ENCODE measurements around the gene SUSD3. TPM values are rescaled to one million over a fixed set of nuclear protein-coding genes. Genes with fewer than 3 reads are reported as not detected.

The SUSD3 gene
- total RNA-seq, 1 donor from 2014 or later, result 0.26 TPM

DNA sequence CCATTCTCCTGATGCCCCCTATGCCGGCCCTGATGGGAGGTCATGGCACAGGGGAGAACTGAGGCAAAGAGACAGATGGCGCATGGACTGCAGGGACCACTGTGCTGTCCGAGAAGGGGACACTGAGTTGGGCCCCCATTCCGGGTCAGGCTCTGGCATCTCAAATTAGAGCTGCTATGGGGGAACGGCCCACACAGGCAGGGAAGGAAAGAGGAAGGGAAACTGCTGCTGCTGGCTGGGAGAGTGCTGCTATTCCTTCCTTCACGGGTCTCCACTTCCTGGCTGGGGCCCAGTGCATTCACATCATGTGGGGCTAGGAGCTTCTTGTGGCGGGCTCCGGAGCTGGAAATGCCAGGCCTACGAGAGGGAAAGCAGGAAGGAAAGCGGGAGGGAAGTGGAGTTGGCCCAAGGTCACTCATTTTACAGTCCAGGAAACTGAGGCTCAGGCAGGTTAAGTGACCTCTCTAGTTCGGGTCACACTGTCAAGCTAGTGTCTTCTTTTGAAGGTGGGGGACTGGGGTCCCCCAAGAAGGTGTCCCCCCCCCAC, 36.2 kb downstream of the SUSD3 start:
- Histone ChIP-seq H3K4me3 (ENCODE audit: low read depth, low read length) (peak overlapping the region; percentile 43), H3K27me3 (ENCODE audit: control insufficient read depth, insufficient read depth, low read length) (no peaks in the 10 kb centered on the region), H3K36me3 (ENCODE audit: control insufficient read depth, insufficient read depth, low read length) (peaks cover under 1% of the 10 kb centered on the region)
- TF ChIP-seq, protein P1, sequence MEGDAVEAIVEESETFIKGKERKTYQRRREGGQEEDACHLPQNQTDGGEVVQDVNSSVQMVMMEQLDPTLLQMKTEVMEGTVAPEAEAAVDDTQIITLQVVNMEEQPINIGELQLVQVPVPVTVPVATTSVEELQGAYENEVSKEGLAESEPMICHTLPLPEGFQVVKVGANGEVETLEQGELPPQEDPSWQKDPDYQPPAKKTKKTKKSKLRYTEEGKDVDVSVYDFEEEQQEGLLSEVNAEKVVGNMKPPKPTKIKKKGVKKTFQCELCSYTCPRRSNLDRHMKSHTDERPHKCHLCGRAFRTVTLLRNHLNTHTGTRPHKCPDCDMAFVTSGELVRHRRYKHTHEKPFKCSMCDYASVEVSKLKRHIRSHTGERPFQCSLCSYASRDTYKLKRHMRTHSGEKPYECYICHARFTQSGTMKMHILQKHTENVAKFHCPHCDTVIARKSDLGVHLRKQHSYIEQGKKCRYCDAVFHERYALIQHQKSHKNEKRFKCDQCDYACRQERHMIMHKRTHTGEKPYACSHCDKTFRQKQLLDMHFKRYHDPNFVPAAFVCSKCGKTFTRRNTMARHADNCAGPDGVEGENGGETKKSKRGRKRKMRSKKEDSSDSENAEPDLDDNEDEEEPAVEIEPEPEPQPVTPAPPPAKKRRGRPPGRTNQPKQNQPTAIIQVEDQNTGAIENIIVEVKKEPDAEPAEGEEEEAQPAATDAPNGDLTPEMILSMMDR (IDR thresholded peaks at IDR 0.05; ENCODE audit: insufficient read depth, low read length, severe bottlenecking), result no peak
- FAIRE-seq, result no peak
- no peak for DNase-seq (ENCODE audit: low read depth)

DNA sequence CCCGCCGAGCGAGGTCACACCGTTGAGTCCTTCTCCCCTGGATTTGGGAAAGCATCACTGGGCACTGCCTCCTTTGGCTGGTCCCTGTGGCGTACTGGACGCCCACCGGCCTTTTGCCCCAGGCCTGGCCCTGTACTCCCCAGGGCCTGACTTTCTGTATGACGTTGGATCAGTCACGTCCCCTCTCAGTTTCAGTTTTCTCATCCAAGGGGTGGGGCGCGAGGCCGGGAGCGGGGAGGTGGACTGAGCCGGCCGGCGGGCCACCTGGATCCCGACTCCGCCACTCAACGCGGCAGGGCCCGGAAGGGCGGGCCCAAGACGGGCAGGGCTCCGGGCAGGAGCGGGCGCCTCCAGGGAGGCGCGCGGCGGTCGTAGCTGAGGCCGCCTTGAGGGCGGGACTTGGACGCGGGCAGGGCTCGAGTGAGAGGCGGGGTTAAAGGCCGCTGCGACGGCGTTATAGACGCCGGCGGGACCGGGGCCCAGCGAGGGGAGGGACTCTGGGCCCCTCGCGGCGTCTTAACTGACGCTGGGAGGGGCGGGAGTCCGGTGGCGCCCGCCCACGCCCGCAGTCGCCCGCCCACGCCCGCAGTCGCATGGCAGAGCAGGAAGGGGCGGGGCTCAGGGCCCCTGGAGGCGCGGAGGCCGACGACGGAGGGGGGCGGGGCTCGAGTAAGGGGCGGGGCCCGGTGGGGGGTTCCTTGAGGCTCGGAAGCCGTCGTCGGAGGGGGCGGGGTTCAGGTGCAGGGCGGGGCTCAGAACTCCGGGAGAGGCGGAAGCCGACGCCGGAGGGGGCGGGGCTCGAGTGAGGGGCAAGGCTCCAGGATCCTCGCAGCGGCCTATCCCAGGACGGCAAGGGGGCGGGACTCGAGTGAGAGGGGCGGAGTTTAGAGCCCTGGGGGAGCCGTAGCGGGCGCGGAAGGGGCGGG, 37.0 kb downstream of the SUSD3 start:
- FAIRE-seq, result no peak
- H3K4me3 ChIP-seq (ENCODE audit: low read depth, low read length), result peak overlapping the region; percentile 76
- H3K27me3 ChIP-seq (ENCODE audit: control insufficient read depth, insufficient read depth, low read length), result no peaks in the 10 kb centered on the region
- H3K36me3 ChIP-seq (ENCODE audit: control insufficient read depth, insufficient read depth, low read length), result peaks cover 2% of the 10 kb centered on the region
- TF ChIP-seq, protein P1 (IDR thresholded peaks at IDR 0.05; ENCODE audit: insufficient read depth, low read length, severe bottlenecking), result no peak
- peak; percentile 89 for DNase-seq (ENCODE audit: low read depth)

DNA sequence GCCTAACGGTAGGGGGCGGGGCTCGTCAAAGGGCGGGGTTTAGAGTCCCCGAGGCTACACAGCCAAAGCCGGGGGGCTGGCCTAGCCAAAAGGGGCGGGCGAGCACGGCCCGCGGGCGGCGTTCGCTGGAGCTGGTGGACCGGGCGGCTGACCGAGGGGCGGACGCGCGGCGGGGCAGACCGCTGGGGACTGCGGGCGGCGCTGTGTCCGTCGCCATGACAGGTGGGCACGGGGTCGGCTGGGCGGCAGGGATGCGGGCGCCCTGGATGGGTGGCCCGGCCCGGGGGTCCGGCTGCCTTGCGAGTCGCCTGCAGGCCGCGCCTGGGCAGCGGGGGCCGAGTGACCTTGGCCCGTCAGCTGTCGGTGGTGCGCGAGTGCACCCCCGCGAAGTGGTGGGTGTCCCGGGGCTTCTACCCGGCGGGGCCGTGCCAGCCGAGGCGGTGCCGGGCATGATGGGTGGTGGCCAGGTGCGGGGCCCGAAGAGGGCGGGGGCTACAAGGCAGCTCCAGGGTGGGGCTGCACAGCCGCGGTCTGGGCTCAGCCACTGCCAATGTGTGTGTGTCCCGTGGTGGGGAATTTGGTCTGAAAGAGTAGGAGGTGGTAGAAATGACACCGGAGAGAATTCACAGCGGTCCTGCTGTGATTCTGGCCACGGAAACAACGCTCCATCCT, 37.8 kb downstream of the SUSD3 start, which contains the start of gene CARD19:
Gene CARD19, plus strand, starts transcription at position 87 of the 672 bp plus-strand sequence. Its CDS starts 129 bp downstream, at position 216.
- FAIRE-seq (no peak), DNase-seq (ENCODE audit: low read depth) (peak; percentile 25)
- TF ChIP-seq, protein P1 (IDR thresholded peaks at IDR 0.05; ENCODE audit: insufficient read depth, low read length, severe bottlenecking), result no peak
- Histone ChIP-seq H3K27me3 (ENCODE audit: control insufficient read depth, insufficient read depth, low read length) (no peaks in the 10 kb centered on the region), H3K4me3 (ENCODE audit: low read depth, low read length) (peak within 1 kb of the TSS; percentile 76), H3K36me3 (ENCODE audit: control insufficient read depth, insufficient read depth, low read length) (peaks cover 2% of the 10 kb centered on the region)

DNA sequence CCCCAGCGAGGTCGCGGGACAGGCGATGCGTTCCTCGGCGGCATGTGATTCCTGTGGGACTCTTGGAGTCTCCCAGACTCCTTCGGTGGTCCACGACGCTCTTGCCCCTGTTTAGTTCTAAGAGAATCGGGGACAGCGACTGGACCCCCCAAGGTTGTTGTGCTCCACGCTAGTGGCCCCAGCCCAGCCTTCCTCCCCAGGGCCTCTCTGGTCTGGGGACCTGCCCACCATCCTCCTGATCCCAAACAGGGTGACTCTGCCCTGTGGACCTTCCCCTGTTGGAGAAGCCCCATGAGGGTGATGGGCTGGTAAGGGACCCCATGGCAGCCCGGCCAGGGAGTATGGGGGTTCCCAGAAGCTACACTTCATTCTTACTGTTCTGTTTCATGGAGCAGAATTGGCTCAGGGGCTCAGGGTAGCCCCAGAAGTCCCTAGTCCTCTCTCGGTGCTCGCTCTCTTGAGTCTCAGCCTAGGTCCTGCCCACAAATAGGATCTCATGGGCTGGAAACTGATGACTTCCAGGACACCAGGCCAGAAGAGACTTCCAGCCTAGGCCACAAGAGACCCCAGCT, 38.4 kb downstream of the SUSD3 start:
- DNase-seq (ENCODE audit: low read depth), result no peak
- Histone ChIP-seq H3K4me3 (ENCODE audit: low read depth, low read length) (peak overlapping the region; percentile 76), H3K36me3 (ENCODE audit: control insufficient read depth, insufficient read depth, low read length) (peaks cover 2% of the 10 kb centered on the region), H3K27me3 (ENCODE audit: control insufficient read depth, insufficient read depth, low read length) (no peaks in the 10 kb centered on the region)
- no peak for FAIRE-seq
- TF ChIP-seq, protein P1 (IDR thresholded peaks at IDR 0.05; ENCODE audit: insufficient read depth, low read length, severe bottlenecking), result no peak

DNA sequence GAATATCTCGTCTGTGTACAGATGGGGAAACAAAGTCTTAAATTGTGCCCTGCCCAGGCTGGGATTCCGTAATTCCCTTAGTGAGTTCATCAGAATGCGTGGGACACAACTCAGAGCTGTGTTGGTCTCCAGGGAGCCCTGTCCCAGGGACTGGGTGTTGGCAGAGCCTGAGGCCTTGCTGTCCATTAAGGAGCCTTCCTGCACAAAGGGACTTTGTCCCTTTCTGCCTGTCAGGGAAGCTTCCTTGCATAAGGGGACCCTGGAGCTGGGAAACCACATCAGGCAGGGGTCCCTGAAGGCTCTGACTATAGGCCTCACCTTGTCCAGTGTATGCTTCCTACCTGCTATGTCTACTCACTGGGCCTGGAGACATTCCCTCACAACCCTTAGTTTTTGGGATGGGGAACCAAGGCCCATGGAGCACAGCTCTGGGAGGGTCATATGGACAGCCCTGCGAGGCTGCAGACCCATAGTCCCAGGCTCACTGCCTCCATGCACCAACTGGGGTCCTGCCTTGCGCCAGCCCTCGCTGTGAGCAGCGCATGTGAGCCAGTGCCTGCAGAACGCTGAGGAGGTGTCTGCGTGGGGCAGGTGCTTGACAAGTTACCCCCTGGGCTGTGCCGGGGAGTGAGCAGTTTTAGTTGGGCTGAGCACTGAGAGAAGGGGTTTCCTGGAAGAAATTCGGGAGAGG, 39.2 kb downstream of the SUSD3 start:
- TF ChIP-seq, protein P1 (IDR thresholded peaks at IDR 0.05; ENCODE audit: insufficient read depth, low read length, severe bottlenecking), result no peak
- DNase-seq (ENCODE audit: low read depth), result no peak
- FAIRE-seq, result no peak
- Histone ChIP-seq H3K4me3 (ENCODE audit: low read depth, low read length) (no peak overlapping the region), H3K36me3 (ENCODE audit: control insufficient read depth, insufficient read depth, low read length) (peaks cover 2% of the 10 kb centered on the region), H3K27me3 (ENCODE audit: control insufficient read depth, insufficient read depth, low read length) (no peaks in the 10 kb centered on the region)
